Fibroblast of pulmonary artery (primary cell): ENCODE results near the gene EEF1AKMT2.

ENCODE experiments used
- DNase-seq: peaks from one replicate; pipeline ENCODE4 v3.0.0-alpha.2; 2010; ENCODE audit warnings: low read depth
- H3K4me3 ChIP-seq: replicated peaks from 2 replicates; pipeline ENCODE4 v1.5.1; 2011; ENCODE audit warnings: low read depth, mild to moderate bottlenecking, control low read depth, low read length, moderate library complexity
- TF ChIP-seq, protein P1 (sequence below): IDR thresholded peaks from 2 replicates; pipeline ENCODE4 v1.5.1; 2011; ENCODE audit warnings: mild to moderate bottlenecking, control low read depth, low read length, inconsistent platforms; ENCODE audit errors: missing control alignments

Gene EEF1AKMT2

GRCh38 chr10:124708246-124708779, 83.4 kb downstream of the EEF1AKMT2 start:
- no peak overlapping the region for H3K4me3 ChIP-seq
- TF ChIP-seq, protein P1, sequence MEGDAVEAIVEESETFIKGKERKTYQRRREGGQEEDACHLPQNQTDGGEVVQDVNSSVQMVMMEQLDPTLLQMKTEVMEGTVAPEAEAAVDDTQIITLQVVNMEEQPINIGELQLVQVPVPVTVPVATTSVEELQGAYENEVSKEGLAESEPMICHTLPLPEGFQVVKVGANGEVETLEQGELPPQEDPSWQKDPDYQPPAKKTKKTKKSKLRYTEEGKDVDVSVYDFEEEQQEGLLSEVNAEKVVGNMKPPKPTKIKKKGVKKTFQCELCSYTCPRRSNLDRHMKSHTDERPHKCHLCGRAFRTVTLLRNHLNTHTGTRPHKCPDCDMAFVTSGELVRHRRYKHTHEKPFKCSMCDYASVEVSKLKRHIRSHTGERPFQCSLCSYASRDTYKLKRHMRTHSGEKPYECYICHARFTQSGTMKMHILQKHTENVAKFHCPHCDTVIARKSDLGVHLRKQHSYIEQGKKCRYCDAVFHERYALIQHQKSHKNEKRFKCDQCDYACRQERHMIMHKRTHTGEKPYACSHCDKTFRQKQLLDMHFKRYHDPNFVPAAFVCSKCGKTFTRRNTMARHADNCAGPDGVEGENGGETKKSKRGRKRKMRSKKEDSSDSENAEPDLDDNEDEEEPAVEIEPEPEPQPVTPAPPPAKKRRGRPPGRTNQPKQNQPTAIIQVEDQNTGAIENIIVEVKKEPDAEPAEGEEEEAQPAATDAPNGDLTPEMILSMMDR, result no peak
- no peak for DNase-seq
